GM18907 (cell line): ENCODE data around the gene ENTHD1.
"Not testable (repeated sequence)": the region's sequence is repeated elsewhere in the genome, so short reads cannot be mapped to it uniquely, and the experiment has no call there.

Experiments
- ATAC-seq: cut with Tn5 transposase; IDR thresholded peaks from one replicate; pipeline ENCODE4 v1.9.1; 2021; ENCODE audit warnings: mild to moderate bottlenecking, moderate library complexity; ENCODE audit not compliant: unreplicated experiment

The ENTHD1 gene

DNA sequence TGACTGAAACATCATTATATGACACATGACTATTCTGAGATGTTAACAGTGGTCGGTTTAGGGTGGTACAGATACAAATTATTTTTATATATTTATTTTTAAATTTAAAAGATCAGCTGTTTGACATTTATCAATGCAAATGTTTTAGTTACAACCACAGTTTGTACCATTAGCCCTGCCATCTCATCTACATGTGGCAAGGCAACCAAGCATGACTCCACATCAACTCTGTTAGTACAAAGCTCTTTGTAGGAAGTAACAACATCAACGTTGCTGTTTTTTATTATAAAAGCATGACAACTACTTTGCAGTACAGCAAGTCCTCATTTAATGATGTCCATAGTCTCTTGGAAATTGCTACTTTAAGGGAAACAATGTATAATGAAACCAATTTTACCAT, 40.8 kb downstream of the ENTHD1 start:
- no peak for ATAC-seq

DNA sequence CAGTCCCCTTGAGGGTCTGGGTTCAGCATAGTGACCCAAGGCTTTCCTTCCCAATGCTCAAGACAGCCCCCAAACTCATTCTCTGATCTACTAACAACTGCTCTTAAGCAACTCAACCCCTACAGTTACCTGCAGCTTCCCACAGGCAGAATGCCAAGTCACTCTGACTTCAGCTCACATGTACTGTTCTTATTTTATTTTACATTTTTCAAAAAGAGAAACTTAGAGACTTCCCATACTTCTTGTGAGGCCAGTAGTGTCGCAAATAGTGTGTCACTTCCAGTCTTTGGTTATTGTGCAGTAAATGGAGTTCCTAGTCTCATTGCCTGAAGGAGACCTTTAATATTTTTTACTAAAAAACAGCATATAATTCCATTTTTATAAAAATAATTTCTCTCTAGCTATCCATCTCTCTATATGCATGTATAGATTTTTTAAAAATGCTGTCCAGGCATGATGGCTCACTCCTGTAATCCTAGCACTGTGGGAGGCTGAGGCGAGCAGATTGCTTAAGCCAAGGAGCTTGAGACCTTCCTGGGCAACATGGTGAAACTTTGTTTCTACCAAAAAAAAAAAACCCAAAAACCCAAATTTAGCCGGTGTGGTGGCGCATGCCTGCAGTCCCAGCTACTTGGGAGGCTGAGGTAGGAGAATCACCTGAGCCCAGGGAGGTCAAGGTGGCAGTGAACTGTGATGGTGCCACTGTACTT, 41.8 kb downstream of the ENTHD1 start:
- no peak for ATAC-seq

DNA sequence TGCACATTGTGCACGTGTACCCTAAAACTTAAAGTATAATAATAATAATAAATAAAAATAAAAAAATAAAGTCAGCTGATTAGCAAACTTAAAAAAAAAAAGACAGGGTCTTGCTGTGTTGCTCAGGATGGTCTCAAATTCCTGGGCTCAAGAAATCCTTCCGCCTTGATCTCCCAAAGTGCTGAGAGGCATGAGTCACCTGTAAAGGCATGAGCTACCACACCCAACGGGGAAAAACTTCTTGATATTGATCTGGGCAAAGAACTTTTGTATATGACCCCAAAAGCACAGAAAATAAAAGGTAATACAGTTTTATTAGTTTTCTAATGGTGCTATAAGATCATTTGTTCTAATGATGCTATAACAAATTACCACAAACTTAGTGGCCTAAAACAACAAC, 46.1 kb downstream of the ENTHD1 start:
- no peak for ATAC-seq

DNA sequence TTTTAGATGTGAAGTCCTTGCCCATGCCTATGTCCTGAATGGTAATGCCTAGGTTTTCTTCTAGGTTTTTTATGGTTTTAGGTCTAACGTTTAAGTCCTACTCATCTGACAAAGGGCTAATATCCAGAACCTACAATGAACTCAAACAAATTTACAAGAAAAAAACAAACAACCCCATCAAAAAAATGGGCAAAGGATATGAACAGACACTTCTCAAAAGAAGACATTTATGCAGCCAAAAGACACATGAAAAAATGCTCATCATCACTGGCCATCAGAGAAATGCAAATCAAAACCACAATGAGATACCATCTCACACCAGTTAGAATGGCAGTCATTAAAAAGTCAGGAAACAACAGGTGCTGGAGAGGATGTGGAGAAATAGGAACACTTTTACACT, 47.0 kb downstream of the ENTHD1 start:
- not testable (repeated sequence) for ATAC-seq

DNA sequence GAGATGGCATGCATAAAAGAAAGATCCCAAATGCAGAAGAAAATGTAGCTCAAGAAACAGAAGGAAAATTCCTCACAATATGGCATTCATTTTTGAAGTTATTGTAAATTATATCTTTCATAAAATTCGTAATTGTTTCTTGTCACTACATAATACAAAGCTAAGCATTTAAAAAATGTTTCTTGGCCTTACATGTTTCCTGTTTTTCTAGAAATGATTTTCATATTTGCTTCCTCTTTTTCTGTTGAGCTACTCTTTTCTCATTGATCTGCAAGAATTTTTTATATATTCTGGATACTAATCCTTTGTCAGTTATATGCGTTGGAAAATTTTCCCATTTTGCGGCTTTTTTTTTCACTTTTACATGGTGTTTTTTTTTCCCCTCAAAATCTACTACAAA, 48.0 kb downstream of the ENTHD1 start:
- ATAC-seq, result no peak

DNA sequence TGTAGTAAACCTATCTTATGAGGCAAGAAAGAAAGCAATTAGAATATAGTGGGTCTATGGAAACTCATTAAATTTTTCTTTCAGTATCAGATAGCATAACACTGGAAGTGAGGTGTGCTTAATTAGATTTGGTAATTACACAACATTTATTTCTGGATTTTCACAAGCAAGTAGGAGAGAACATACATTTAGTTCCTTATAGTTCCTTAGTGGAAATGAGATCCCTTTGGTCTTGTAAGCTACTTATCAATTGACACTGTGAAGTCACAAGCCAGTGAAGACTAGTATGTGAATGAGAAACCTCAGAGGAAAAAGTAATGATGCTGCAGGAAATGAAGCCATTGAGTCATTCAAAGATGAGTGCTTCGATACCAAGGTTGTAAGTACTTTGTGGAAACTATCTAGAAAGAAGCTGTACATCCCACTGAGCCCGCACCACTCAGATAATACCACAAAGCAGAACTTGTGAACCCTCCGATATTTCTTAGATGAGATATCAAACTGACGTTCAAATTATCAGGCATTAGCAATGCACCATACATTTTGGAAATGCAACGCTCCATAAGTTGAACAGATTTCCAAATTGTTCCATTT, 53.5 kb downstream of the ENTHD1 start:
- no peak for ATAC-seq

DNA sequence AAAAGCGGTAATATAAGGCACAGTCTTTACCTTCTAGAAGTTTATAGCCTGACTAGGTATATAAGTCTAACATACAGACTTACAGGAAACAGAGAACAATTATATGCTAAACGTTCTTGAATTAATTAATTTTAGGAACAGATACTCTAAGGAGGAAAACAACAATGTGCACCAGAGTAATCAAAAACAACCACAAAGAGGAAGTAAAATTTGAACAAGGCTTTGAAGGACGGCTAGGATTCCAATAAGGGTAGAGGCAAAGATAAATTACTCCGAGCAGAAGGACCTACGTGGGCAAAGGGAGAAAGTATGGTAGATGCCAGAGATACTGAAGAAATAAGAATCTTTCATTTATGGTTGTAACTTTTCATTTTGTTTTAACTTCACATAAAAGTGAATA, 54.4 kb downstream of the ENTHD1 start:
- ATAC-seq, result no peak

DNA sequence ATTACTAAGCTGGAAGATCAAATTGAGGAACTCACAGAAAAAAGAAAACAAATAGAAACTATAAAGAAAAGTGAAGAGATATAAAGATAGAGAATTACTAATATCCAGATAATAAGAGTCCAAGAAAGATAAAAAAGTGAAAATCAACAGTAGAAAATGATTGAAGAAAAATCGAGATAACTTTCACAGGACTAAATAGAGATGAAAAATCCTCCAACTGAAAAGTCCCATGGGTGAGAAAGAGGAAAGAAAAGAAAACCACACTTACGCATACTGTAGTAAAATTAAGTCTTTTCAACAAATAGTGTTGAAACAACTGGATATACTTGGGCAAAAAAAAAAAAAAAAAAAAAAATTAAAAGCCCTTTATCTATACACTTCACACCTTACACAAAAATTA, 60.0 kb downstream of the ENTHD1 start:
- ATAC-seq, result no peak

DNA sequence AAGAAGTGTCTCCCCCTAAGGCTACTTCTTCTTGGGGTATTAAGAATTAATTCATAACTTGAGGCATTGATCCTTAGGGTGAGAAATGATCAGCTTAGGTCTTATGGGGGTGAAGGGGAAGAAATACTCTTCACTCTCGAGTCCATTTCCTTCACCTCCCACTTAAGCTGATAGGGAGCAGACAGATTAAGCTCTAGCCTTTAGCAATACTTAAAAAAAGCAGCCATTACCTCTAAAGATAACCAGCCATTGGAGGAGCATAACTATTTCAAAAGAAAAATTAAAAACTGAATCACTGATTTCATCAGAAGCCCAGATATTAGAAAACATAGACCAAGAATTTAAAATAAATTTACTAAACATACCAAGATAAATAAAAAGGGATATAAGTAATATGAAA, 60.5 kb downstream of the ENTHD1 start:
- no peak for ATAC-seq

DNA sequence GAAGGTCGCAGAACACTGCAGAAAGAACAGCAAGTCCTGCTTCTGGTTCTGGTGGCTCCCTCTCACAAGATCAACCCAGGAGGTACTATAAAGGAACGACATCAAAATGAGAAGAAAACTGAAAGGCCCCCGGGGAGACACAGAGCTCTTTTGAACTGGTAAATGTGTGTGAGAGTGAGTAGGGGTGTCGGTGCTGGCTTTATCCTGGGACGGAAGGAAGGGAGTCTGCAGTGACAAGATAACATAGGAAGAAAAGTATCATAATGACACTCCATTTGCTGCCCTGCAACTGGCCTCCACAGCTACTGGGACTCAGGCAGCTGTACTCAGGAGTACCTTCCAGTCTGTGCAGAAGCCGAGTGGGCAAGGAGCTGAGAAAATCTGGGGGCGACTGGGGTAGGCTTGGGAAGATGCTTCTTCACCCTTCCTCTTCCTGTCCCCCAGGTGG, 60.9 kb downstream of the ENTHD1 start:
- ATAC-seq, result no peak

DNA sequence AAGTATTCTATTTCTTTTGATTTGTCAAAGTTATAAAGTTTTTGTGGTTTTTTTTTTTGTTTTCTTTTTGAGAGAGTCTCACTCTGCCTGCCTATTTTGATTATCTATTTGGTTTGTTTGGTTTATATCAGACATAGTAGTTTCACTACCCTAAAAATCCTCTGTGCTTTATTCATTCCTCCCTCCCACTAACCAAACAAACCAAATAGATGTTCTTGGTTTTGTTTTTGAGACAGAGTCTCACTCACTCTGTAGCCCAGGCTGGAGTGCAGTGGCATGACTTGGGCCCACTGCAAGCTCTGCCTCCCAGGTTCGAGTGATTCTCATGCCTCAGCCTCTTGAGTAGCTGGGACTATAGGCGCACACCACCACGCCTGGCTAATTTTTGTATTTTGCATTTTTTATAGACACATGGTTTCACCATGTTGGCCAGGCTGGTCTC, 67.9 kb downstream of the ENTHD1 start:
- ATAC-seq, result peak; percentile 76

DNA sequence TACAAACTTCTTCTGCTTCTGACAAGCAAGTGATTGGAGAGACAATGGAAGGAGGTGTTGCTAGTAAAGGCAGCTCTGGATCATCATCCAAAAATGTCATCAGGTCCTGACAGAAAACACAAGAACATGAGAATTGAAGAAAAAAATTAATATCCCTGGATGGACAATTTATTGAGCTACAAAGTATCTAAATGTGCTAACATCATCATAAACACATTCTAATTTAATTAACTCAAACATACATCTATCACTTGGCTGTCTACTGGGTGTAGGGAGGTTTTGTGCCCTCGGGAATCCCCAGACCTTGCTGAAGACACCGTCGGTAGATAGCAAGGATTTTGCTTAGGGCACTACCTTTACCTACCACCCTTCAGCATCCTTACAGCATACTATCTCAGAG, 72.6 kb downstream of the ENTHD1 start:
- no peak for ATAC-seq

DNA sequence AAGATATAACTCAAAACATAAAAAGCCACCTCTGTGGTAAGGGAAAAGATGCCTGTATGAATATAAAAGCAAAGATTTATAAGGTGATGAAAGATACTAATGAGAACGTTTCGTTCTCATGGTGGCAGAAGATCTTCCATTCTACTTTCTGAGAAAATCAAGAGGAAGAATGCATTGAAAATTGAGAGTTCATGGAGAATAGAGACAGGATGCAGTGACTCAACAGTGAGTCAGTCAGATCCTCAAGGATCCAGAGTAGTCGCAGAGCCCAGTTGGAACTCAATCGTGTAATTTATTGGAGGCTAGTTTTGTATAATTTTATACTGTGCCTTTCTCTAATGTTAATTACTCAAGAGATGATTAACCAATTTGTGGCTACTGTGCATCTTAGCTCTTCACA, 73.3 kb downstream of the ENTHD1 start:
- ATAC-seq, result no peak

DNA sequence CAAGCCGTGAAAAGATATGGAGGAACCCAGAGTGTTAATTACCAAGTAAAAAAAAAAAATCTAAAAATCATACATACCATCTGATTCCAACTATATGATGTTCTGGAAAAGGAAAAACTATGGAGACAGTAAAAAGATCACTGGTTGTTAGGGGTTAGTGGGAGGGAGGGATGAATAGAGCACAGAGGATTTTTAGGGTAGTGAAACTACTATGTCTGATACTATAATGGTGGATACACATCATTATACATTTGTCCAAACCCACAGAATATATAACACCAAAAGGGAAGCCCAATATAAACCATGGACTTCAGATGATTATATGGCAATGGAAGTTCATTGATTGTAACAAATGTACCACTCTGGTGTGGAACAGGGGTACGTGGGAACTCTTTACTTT, 74.1 kb downstream of the ENTHD1 start:
- ATAC-seq, result no peak

DNA sequence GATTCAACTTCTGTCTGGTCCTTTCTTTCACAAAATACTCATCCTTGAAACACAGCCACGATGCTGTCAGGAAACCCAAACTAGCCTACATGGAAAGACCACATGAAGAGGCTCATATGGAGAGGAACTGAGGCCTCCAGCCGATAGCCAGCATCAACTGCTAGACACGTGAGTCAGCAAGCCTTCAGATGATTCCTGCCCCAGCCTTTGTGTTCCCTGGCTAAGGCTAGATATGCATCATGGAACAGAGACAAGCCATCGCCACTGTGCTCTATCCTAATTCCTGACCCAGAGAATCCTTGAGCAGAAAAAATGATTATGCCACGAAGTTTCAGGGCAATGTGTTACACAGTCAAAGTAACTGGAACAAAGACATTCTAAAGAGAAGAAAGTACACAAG, 75.5 kb downstream of the ENTHD1 start:
- no peak for ATAC-seq

DNA sequence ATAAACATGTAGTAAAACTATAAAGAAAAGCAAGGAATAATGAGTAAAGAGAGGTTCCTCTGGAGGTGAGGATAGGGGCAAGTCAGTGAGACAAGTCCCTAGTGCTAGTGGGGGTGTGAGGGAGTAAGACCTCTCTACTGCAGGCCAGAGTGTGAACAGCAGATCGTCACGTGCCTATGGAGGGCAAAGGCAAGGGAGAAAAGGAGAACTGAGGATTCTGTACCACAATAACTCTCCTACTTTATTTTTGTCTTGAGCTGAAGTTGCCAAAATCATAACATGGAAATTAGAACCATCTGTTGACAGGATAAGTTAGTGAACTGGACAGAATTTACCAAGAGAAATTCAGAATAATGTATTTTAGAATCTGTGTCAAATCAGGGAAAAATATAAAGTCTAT, 77.6 kb downstream of the ENTHD1 start:
- ATAC-seq, result no peak

DNA sequence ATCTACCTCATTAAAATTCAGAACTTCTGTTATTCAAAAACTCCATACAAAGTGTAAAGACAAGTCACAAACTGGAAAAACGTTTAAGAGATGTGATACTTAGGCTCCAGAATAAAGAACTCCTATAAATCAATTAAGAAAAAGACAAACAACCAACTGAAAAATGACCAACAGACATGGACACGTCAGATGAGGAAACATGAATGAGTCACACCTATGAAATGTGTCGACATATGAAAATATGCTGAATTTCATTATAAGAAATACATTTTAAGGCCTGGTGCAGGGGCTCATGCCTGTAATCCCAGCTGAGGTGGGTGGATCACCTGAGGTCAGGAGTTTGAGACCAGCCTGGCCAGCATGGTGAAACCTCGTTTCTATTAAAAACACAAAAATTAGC, 78.7 kb downstream of the ENTHD1 start:
- ATAC-seq, result no peak

DNA sequence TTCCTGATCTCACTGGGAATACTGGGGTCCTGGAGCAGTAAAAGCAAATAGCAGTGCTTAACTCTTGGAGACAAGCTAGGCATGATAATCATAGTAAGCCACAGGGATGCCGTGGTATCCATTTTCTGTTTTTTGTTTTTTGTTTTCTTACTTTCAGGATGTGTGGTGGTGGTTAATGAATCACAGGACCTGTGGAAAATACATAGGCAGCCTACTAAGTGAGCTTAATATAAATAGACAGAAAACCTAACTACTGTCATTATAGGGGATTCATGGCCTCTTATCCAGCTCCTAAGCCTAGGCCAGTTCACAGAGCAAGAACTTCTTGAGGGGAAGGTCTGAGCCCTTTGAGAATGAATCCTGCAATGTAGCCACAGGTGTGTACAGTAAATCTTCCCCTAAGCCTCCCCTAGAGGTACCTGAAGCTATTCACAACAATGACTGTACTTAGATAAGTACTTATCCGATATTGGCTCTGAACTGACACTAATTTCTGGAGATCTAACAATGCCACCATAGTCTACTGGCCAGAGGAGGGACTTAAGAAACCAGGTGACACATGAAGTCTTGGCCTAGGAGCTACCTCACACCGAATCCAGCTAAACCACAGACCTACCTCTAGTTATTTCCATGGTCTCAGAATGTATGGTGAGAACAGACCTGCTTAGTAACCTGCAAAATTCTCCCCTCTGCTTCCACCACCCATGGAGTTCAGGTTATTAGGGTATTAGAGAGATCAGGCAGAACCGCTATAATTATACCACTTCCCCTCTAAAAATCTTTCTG, 83.6 kb downstream of the ENTHD1 start:
- ATAC-seq, result no peak

DNA sequence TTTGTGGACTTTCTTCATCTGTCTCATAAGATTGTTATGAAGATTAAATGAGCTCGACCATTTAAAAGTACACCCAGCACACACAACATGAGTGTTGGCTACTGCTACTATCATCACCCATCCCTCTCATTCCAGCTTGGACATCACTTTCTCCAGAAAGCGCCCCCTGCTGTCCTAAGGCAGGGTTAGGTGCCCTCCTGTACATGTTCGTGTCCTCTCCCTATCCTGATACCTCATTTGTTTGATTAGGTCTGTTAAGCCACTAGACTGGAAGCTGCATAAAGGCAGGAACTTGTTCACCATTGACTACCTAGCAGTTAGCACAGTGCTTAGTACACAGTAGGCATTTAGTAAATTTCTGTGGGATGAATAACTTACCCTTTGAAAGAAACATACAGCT, 85.5 kb downstream of the ENTHD1 start:
- ATAC-seq, result no peak

DNA sequence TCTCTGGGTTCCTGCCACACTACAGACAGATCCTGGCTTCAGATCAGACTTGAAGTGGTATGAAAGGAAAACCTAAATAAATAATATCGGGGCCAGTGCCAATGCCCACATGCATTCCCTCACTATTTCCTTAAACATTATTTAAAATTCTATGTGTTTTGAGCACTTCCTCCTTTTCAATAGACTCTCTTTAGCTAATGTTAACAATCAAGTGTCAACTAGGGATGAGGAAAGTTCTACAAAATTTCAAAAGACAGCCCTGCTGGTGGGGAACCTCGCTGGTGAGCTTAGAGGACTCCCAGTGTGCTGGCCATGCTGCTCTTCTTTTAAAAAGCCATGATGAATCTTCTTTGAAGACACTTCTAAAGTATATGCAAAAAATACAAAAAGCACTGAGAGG, 87.5 kb downstream of the ENTHD1 start:
- no peak for ATAC-seq

DNA sequence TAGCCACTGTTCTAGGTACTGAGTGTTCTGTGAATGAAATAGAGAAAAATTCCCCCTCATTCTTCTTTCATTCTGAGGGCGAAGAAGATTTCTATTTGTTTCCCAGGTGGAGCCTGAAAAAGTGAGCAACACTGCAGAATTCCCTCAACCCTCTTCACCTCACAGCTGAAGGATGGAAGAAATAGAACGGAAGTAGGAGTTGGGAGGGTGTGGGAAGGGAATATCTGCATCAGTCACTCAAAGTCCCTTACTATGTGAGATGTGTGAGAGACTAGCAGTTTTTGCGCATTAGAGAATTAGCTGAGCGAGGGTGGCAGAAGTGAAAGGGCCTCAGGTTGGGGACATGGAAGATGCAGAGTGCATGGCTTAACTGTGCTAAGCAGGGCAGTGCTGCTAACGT, 88.4 kb downstream of the ENTHD1 start:
- no peak for ATAC-seq

DNA sequence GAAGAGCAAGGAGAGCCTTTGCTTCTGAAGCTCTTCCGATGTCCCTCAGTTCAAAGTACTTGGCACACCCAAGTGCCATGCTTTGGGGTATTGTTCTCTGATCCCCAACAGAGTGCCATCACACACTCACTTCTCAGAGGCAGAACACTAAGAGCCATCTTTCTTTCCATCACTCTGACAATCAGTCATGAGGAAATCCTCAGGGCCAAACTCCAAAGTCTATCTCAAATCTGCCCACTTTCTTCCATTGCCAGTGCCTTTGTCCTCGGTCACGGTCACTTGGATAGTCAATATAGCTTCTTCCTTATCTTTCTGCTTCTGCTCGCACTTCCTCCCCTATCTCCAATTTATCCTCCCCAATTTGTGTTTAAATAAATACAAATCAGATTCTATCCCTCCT, 90.9 kb downstream of the ENTHD1 start:
- ATAC-seq, result no peak
